Measurements from ENCODE around the gene C20orf204.

DNA sequence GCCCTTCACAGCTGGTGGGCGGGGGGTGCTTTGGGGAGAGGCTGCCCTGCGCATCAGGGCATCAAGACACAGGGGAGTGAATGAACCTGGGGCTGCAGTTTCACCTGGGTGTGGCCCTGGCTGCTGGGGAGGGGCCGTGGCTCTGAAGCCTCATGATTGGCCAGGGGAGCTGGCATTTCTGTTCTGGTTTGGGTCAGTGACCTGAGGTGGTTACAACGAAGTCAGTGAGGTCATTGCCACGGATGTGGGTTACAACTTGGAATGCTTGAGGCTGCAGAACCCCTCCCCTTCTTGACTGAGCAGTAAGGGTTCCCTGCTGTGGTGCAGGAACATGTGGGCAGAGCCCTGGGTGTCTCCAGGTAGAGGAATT is 30.0 kb downstream of the C20orf204 start:
- no peak for TF ChIP-seq CTCF (conservative IDR thresholded peaks at IDR 0.05; ENCODE audit: low read depth, low read length)
- no peak for TF ChIP-seq POLR2A (IDR thresholded peaks at IDR 0.05; ENCODE audit: low read depth, low read length)
- no peak for TF ChIP-seq MAFK (IDR thresholded peaks at IDR 0.05; ENCODE audit: low read depth, low read length)
- TF ChIP-seq CEBPB (IDR thresholded peaks at IDR 0.05; ENCODE audit: low read depth, low read length): no peak
- TF ChIP-seq, protein P1, sequence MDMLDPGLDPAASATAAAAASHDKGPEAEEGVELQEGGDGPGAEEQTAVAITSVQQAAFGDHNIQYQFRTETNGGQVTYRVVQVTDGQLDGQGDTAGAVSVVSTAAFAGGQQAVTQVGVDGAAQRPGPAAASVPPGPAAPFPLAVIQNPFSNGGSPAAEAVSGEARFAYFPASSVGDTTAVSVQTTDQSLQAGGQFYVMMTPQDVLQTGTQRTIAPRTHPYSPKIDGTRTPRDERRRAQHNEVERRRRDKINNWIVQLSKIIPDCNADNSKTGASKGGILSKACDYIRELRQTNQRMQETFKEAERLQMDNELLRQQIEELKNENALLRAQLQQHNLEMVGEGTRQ (IDR thresholded peaks at IDR 0.05; ENCODE audit: low read depth, low read length): no peak
- no peak for TF ChIP-seq MXI1 (IDR thresholded peaks at IDR 0.05; ENCODE audit: borderline replicate concordance, low read depth, low read length)
- no peak for TF ChIP-seq SMC3 (IDR thresholded peaks at IDR 0.05; ENCODE audit: low read depth, low read length)
- TF ChIP-seq RAD21 (IDR thresholded peaks at IDR 0.05; ENCODE audit: low read length): no peak
- peak; percentile 26; the same call in 1 of the 2 replicates for TF ChIP-seq MAZ (IDR thresholded peaks at IDR 0.05; ENCODE audit: borderline replicate concordance, low read depth, low read length)
- no peak for TF ChIP-seq BHLHE40 (IDR thresholded peaks at IDR 0.05; ENCODE audit: low read depth, low read length)
- TF ChIP-seq ELK1 (IDR thresholded peaks at IDR 0.05; ENCODE audit: borderline replicate concordance, low read depth, low read length): no peak
- TF ChIP-seq FOS (IDR thresholded peaks at IDR 0.05; ENCODE audit: low read depth, low read length): no peak

Data from IMR-90 (cell line).